Ovary (tissue), 9 donors: ENCODE results near the gene MRPS14. TPM values are rescaled to one million over a fixed set of nuclear protein-coding genes. Genes with fewer than 3 reads are reported as not detected.
A peak's percentile ranks its signal among the peaks of the same experiment; 100 is the strongest.

Source experiments
- DNase-seq, 5 donors: peaks; one replicate each; pipeline ENCODE4 v3.0.0-alpha.2; 2019 to 2020
- H3K27ac ChIP-seq, 2 donors: fragments of 200-600 bp; one replicate each; pipeline versions ENCODE4 v1.5.1 to v1.8.0; 2019 to 2022
- H3K27me3 ChIP-seq: fragments of 200-600 bp; one replicate; pipeline ENCODE4 v1.8.0; 2022
- H3K36me3 ChIP-seq: fragments of 200-600 bp; sonication (generic); one replicate; pipeline ENCODE4 v1.5.1; 2019
- H3K4me1 ChIP-seq: one replicate; pipeline ENCODE4 v1.8.1; 2013; ENCODE audit warnings: mild to moderate bottlenecking, moderate library complexity; ENCODE audit not compliant: insufficient read depth
- H3K4me3 ChIP-seq: fragments of 200-600 bp; sonication (generic); one replicate; pipeline ENCODE4 v1.5.1; 2017
- H3K9me3 ChIP-seq, 2 donors: fragments of 200-600 bp in 1 of 2; sonication (generic) in 1 of 2; one replicate each; pipeline versions ENCODE4 v1.5.1 to v1.8.1; 2013 to 2019; ENCODE audit warnings: mild to moderate bottlenecking in 1 of 2, moderate library complexity in 1 of 2
- CTCF ChIP-seq, 3 donors: fragments of 450-650 bp in 2 of 3; fragments of 200-600 bp in 1 of 3; IDR thresholded peaks; one replicate each; pipeline versions ENCODE4 v1.5.1 to v1.8.0; 2016 to 2022; ENCODE audit warnings: antibody characterized with exemption in 3 of 3, mild to moderate bottlenecking in 1 of 3
- EP300 ChIP-seq: sonication (generic); formaldehyde crosslinking; IDR thresholded peaks from one replicate; pipeline ENCODE4 v1.6.1; 2017; ENCODE audit warnings: antibody characterized with exemption
- POLR2A ChIP-seq: fragments of 450-650 bp; IDR thresholded peaks from one replicate; pipeline ENCODE4 v1.6.1; 2017; ENCODE audit warnings: antibody characterized with exemption, mild to moderate bottlenecking, moderate library complexity
- WGBS, 3 donors: extraction: QIAGEN DNeasy Blood & Tissue Kit in 1 of 3; methylation state at CpG; one replicate each; pipeline versions ENCODE4 v1.1.5 to v1.1.7; 2013 to 2017; 5-methylcytosine and 5-hydroxymethylcytosine counted together
- intact Hi-C, 4 donors: fragments of 100-400 bp; cut with DNase I; formaldehyde crosslinking; loops; one replicate each; pipeline versions ENCODE4 v1.11.0 to v1.15.1; 2022 to 2023
- polyA plus RNA-seq, 2 donors: library from polyadenylated mRNA; stranded (reverse); fragments of 200-250 nt in 1 of 2; fragments of 350-450 nt in 1 of 2; fragmentation: Illumina TruSeq in 1 of 2; extraction: RNeasy Lipid Tissue Mini Kit (QIAGEN cat#74804) in 1 of 2; gene quantifications; one replicate each; pipeline ENCODE4 v1.2.3, GENCODE V29; 2013 to 2014
- total RNA-seq, 7 donors: library from RNA; depleted of rRNA in 2 of 7; stranded (reverse); fragments of >200 nt in 2 of 7; fragmentation: NEBNext Ultra II Directional in 3 of 7; extraction: Animal tissue kit (Norgen Biotek cat#: 25700) in 3 of 7; gene quantifications; one replicate each; pipeline versions ENCODE4 v1.1.0 to v1.2.4, GENCODE V29; 2016 to 2023
- donor health status: DM: no; HTN: no; CAD: no; lungs with moderate emphysema.
- donor health status: DM: no; HTN: no; CAD: no.
- donor health status: Bipolar disorder and iron deficiency.
- donor health status: DM: yes; HTN: yes; CAD: no.
- donor health status: DM: no; HTN: no; CAD: no.
- donor health status: DM: yes; HTN: yes; CAD: no.

MRPS14 gene
- total and polyA plus RNA-seq, 9 donors = 21.0 to 38.0 (median 26.2) TPM

GRCh38 chr1:174968750-174969244 lies 54.4 kb downstream of the MRPS14 start:
- peaks cover 14% of the 10 kb centered on the region for H3K4me1 ChIP-seq
- H3K27ac ChIP-seq = no peak overlapping the region
- WGBS, 3 donors = 48 to 62% (median 49%) methylated on average over 5 of the region's 5 CpGs
- H3K27me3 ChIP-seq = no peaks in the 10 kb centered on the region
- no peak for DNase-seq
- no peaks in the 10 kb centered on the region for H3K9me3 ChIP-seq
- H3K4me3 ChIP-seq = no peak overlapping the region
- TF ChIP-seq POLR2A (no peak), EP300 (no peak), CTCF (IDR thresholded peaks at IDR 0.05) (no peak)
- intact Hi-C loops = no loop called here
- H3K36me3 ChIP-seq = no peaks in the 10 kb centered on the region

GRCh38 chr1:174967845-174968705 lies 55.1 kb downstream of the MRPS14 start:
- no peak for TF ChIP-seq EP300
- no peak for TF ChIP-seq POLR2A
- no peak for TF ChIP-seq CTCF (IDR thresholded peaks at IDR 0.05)
- no peaks in the 10 kb centered on the region for H3K27me3 ChIP-seq
- H3K4me1 ChIP-seq = peaks cover 14% of the 10 kb centered on the region
- 40 to 53% (median 40%) methylated on average over 4 of the region's 4 CpGs for WGBS, 3 donors
- no peaks in the 10 kb centered on the region for H3K9me3 ChIP-seq
- no peak for DNase-seq
- no peak overlapping the region for H3K4me3 ChIP-seq
- H3K27ac ChIP-seq = peak overlapping the region in 1 of 2 donors; percentile 81
- intact Hi-C loops = no loop called here
- no peaks in the 10 kb centered on the region for H3K36me3 ChIP-seq

- Histone ChIP-seq H3K4me3 (no peak overlapping the region), H3K27me3 (no peaks in the 10 kb centered on the region), H3K4me1 (peaks cover 14% of the 10 kb centered on the region), H3K36me3 (no peaks in the 10 kb centered on the region), H3K9me3 (no peaks in the 10 kb centered on the region), H3K27ac (peak overlapping the region; percentile 34 to 81)
- TF ChIP-seq CTCF (IDR thresholded peaks at IDR 0.05) (no peak), EP300 (no peak), POLR2A (no peak)
- intact Hi-C loops = no loop called here
- WGBS, 3 donors = 28 to 33% (median 30%) methylated on average over 1 of the region's 1 CpG
- DNase-seq = no peak
Measured at GRCh38 chr1:174966008-174966572, 57.1 kb downstream of the MRPS14 start.

GRCh38 chr1:174965362-174966007 lies 57.7 kb downstream of the MRPS14 start:
- 13 to 21% (median 20%) methylated on average over 3 of the region's 3 CpGs for WGBS, 3 donors
- Histone ChIP-seq H3K27me3 (no peaks in the 10 kb centered on the region), H3K36me3 (no peaks in the 10 kb centered on the region), H3K4me1 (peaks cover 14% of the 10 kb centered on the region), H3K27ac (peak overlapping the region; percentile 4 to 81), H3K9me3 (no peaks in the 10 kb centered on the region), H3K4me3 (peak overlapping the region; percentile 7)
- intact Hi-C loops = no loop called here
- DNase-seq = peak in 1 of 5 donors; percentile 27
- TF ChIP-seq EP300 = no peak
